GM13977 (cell line): ENCODE measurements around the gene RABL3.
"Not testable (repeated sequence)": the region's sequence is repeated elsewhere in the genome, so short reads cannot be mapped to it uniquely, and the experiment has no call there.

Experiments
- DNase-seq: peaks from one replicate; pipeline ENCODE4 v3.0.0; 2012; ENCODE audit warnings: low spot score
- in situ Hi-C: fragments of 300-500 bp; cut with MboI; formaldehyde crosslinking; loops from one replicate; pipeline ENCODE4 v1.12.0; 2022; ENCODE audit warnings: low sequenced_read_pairs, low pct_unique_long_range_greater_than_20kb, mixed read lengths, inconsistent platforms; ENCODE audit not compliant: unreplicated experiment
- TF ChIP-seq, protein P1 (sequence below): IDR thresholded peaks from 2 replicates; pipeline ENCODE4 v1.5.1; 2012; ENCODE audit warnings: mild to moderate bottlenecking, control low read depth; ENCODE audit not compliant: insufficient read depth; ENCODE audit errors: extremely low read depth, missing control alignments

RABL3 gene

DNA sequence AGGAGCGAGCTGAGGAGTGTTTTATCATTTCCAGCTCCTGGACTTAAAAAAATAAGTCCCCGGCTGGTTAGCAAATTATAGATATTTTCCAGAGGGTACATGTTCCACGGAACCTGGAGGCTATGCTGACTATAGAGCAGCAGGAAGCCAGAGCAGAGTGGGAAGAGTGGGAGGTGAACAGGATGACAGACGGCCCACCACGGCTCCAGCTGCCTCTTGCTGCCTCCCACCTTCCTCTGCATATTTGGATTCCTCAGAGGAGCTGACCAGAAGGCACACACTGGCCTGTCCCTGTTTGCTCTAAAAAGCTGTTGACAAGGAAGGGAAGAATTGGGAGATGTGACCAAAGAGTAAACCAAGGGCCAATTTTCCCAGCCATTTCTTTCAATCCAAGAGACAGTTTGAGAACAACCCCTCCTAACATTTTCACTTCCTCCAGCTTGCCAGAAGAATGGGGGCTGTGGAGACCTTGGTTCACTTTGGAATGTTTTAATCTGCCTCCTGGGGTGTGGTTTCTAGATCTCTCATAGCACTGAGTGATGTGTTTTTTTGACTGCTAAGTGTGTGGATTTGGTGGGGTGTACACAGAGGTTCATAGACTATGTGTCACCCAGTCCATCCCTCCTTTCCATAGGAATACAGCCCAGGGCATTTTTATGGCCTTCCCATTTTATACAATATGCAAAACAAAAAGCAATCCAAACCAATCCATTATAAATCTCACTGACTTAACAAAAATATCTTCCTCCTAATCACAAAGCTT lies 97.1 kb downstream of the RABL3 start:
- DNase-seq: no peak
- TF ChIP-seq, protein P1, sequence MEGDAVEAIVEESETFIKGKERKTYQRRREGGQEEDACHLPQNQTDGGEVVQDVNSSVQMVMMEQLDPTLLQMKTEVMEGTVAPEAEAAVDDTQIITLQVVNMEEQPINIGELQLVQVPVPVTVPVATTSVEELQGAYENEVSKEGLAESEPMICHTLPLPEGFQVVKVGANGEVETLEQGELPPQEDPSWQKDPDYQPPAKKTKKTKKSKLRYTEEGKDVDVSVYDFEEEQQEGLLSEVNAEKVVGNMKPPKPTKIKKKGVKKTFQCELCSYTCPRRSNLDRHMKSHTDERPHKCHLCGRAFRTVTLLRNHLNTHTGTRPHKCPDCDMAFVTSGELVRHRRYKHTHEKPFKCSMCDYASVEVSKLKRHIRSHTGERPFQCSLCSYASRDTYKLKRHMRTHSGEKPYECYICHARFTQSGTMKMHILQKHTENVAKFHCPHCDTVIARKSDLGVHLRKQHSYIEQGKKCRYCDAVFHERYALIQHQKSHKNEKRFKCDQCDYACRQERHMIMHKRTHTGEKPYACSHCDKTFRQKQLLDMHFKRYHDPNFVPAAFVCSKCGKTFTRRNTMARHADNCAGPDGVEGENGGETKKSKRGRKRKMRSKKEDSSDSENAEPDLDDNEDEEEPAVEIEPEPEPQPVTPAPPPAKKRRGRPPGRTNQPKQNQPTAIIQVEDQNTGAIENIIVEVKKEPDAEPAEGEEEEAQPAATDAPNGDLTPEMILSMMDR: no peak
- in situ Hi-C loops: no loop called here

DNA sequence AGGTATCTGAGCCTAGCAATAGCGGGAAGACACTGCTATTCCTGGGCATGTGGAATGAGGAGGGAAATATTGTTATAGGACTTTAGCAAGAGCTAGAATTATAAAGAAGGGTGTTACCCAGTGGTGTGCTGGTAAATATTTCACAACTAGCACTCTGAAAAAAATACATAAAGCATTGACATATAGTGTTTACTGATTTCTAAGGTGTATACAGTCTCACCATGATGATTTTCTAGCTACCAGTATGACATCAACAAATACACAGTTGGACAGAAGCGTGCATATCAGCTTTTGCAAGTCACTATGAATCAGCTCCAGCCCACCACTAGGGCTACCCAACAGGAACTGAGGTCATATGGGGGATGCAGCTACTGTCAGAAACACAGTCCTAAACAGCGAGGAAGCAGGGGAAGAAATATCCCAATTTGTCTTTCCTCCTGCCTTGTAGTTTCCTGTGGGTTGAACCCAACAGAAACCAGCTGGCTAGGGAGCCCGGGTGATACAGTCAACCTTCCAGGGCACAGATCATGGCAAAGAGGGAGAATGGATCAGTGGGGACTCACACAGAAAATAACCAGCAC lies 99.9 kb downstream of the RABL3 start:
- no peak for DNase-seq
- in situ Hi-C loops: no loop called here
- TF ChIP-seq, protein P1: no peak

DNA sequence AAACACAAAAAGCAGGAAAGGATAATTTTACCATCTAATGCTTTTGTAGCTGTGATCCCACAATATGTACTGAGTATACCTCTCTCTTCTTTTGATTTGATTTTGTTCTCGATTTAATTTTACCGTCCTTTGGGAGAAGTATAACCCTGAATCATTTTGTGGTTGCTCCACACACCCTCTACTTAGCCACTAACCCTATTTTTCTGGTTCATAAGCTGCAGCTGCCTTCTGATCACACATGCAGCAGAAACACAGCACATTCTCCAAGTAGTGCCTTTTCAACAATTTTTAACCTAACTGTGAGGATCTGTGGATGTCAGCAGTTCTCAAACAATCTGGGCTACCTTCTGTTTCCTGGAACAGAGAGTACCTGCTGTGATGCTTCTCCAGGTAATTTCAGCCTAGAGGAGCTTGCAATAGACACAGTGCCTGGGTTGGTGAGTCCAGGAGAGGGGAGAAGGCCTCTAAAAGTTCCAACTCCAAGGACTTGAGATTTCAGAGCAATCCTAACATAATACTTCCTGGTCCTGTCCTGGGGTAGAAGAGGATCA lies 100.5 kb downstream of the RABL3 start:
- in situ Hi-C loops: no loop called here
- DNase-seq: no peak
- TF ChIP-seq, protein P1: no peak

DNA sequence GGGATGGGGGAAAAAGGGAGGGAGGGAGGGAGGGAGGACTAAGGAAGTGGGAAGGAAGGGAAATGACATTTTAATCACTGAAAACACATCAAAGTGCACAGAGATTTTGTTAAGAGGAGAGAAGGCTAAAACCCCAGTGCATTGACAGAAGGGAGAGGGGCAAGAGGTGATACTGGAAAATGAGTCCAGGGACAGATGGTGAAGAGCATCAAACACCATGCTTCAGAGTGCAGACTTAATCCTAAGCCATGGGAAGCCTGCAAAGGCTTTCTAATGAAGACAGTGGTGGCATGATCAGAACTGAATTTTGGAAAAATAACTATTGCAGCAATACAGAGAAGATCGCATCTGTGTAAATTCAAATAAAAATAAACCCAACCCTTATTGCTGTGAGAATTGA lies 102.1 kb downstream of the RABL3 start:
- DNase-seq: no peak
- TF ChIP-seq, protein P1: no peak
- in situ Hi-C loops: no loop called here

DNA sequence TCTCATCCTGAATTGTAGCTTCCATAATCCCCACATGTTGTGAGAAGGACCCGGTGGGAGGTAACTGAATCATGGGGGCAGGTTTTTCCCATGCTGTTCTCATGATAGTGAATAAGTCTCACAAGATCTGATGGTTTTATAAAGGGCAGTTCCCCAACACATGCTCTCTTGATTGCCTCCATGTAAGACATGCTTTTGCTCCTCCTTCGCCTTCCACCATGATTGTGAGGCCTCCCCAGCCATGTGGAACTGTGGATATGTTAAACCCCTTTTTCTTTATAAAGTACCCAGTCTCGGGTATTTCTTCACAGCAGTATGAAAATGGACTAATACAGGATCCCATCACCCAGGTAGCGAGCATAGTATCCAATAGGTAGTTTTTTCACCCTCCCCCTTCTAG lies 103.5 kb downstream of the RABL3 start:
- DNase-seq, in situ Hi-C loops: not testable (repeated sequence)

DNA sequence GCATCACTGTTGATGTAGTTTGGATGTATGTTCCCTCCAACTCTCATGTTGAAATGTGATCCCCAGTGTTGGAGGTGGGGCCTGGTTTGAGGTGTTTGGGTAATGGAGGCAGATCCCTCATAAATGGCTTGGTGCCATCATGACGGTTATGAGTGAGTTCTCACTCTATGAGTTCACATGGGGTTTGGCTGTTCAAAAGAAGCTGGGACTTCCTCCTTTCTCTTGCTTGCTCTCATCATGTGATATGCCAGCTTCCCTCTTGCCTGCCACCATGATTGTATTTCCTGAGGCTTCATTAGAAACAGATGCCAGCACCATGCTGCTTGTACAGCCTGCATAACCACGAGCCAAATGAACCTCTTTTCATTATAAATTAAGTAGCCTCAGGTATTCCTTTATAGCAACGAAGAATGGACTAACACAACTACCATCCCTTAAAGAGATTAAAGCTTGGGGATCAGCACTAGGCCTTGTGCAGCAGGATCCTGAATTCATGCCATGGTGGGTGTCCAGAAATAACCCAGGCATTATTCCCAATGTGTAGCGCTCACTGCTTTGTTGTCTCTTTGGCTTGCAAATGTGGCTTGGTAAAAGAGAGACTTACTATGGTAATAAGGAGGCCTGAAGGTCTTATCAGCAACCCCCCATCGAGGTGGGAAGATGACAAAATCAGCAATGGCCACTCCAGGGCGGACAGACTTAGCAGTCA lies 104.3 kb downstream of the RABL3 start:
- TF ChIP-seq, protein P1: no peak
- DNase-seq: no peak
- in situ Hi-C loops: no loop called here
